ENCODE data around the gene IGF2BP2.

IGF2BP2 gene

GRCh38 chr3:185708392-185708791 lies 116.5 kb downstream of the IGF2BP2 start:
- no peak for TF ChIP-seq CTCF (IDR thresholded peaks at IDR 0.05)

- TF ChIP-seq CTCF (IDR thresholded peaks at IDR 0.05), result no peak
These were observed 119.3 kb downstream of the IGF2BP2 start for GRCh38 chr3:185705498-185705897.

GRCh38 chr3:185702262-185703225 lies 122.3 kb downstream of the IGF2BP2 start:
- no peak for TF ChIP-seq CTCF (IDR thresholded peaks at IDR 0.05)

- TF ChIP-seq CTCF (IDR thresholded peaks at IDR 0.05), result no peak
These were observed 123.1 kb downstream of the IGF2BP2 start for GRCh38 chr3:185701611-185702261.

GRCh38 chr3:185699927-185700326 lies 124.9 kb downstream of the IGF2BP2 start:
- TF ChIP-seq CTCF (IDR thresholded peaks at IDR 0.05), result no peak

- TF ChIP-seq CTCF (IDR thresholded peaks at IDR 0.05), result no peak
These were observed 128.8 kb downstream of the IGF2BP2 start for GRCh38 chr3:185696039-185696438.

- TF ChIP-seq CTCF (IDR thresholded peaks at IDR 0.05), result no peak
These were observed 130.7 kb downstream of the IGF2BP2 start for GRCh38 chr3:185693985-185694653.
